Measurements from ENCODE around the gene GSX2. TPM values are rescaled to one million over a fixed set of nuclear protein-coding genes. Genes with fewer than 3 reads are reported as not detected.

GSX2 gene
- polyA plus RNA-seq, 1 donor (not counting 4 experiments of a cell fraction or from before 2014, with no cell fraction given) = not detected

- Histone ChIP-seq H3K4me2 (ENCODE audit: control insufficient read depth, extremely low read depth, insufficient read depth, low read depth, low read length) (peak overlapping the region; percentile 86), H3K36me3 (ENCODE audit: control insufficient read depth in 2 of 2, extremely low read depth in 1 of 2, insufficient read depth in 2 of 2, low read length in 2 of 2) (peaks cover 0 to 4% of the 10 kb centered on the region in 2 experiments), H3K9me3 (ENCODE audit: control insufficient read depth, low read depth, low read length) (no peaks in the 10 kb centered on the region), H3K79me2 (ENCODE audit: control insufficient read depth, insufficient read depth, low read length) (peaks cover 22% of the 10 kb centered on the region), H3K27ac (ENCODE audit: control insufficient read depth, insufficient read depth, low read length) (peak overlapping the region; percentile 92), H4K20me1 (ENCODE audit: control insufficient read depth, extremely low read depth, insufficient read depth, low read length) (no peaks in the 10 kb centered on the region), H3K9me1 (ENCODE audit: control insufficient read depth, extremely low read depth, insufficient read depth, low read length) (no peaks in the 10 kb centered on the region), H3K4me3 (ENCODE audit: control insufficient read depth in 2 of 3, extremely low read depth in 1 of 3, insufficient read depth in 2 of 3, low read depth in 1 of 3, low read length in 3 of 3) (peak overlapping the region in 2 of 3 experiments; percentile 29 to 40), H2AFZ (ENCODE audit: control insufficient read depth, low read length) (peak overlapping the region; percentile 51), H3K4me1 (ENCODE audit: control insufficient read depth, extremely low read depth, insufficient read depth, low read length) (peaks cover 37% of the 10 kb centered on the region), H3K9ac (ENCODE audit: control insufficient read depth, extremely low read depth, insufficient read depth, low read length) (peak overlapping the region; percentile 67), H3K27me3 (ENCODE audit: control insufficient read depth, extremely low read depth, insufficient read depth, low read length) (no peaks in the 10 kb centered on the region)
- DNase-seq (ENCODE audit: low read depth, low spot score) = peak; percentile 70
- TF ChIP-seq CTCF (optimal IDR thresholded peaks at IDR 0.05 in 1 of 3, IDR thresholded peaks at IDR 0.05 in 1 of 3, conservative IDR thresholded peaks at IDR 0.05 in 1 of 3; ENCODE audit: extremely low read depth in 1 of 3, insufficient read depth in 2 of 3, low read length in 3 of 3) = no peak
- dilution Hi-C loops (cut with MboI; ENCODE audit: extremely low pct_ligation_motif_present, low sequenced_read_pairs) = no loop called here
- FAIRE-seq = peak; percentile 83
Observed at GRCh38 chr4:54067166-54067565, 32.8 kb upstream of the GSX2 start.

- Histone ChIP-seq H3K9me3 (ENCODE audit: control insufficient read depth, low read depth, low read length) (no peaks in the 10 kb centered on the region), H3K4me2 (ENCODE audit: control insufficient read depth, extremely low read depth, insufficient read depth, low read depth, low read length) (no peak overlapping the region), H3K36me3 (ENCODE audit: control insufficient read depth in 2 of 2, extremely low read depth in 1 of 2, insufficient read depth in 2 of 2, low read length in 2 of 2) (no peaks in the 10 kb centered on the region), H2AFZ (ENCODE audit: control insufficient read depth, low read length) (no peak overlapping the region), H3K27ac (ENCODE audit: control insufficient read depth, insufficient read depth, low read length) (no peak overlapping the region), H3K79me2 (ENCODE audit: control insufficient read depth, insufficient read depth, low read length) (no peaks in the 10 kb centered on the region), H3K4me3 (ENCODE audit: control insufficient read depth in 2 of 3, extremely low read depth in 1 of 3, insufficient read depth in 2 of 3, low read depth in 1 of 3, low read length in 3 of 3) (no peak overlapping the region), H3K9me1 (ENCODE audit: control insufficient read depth, extremely low read depth, insufficient read depth, low read length) (no peaks in the 10 kb centered on the region), H3K4me1 (ENCODE audit: control insufficient read depth, extremely low read depth, insufficient read depth, low read length) (peaks cover 19% of the 10 kb centered on the region), H4K20me1 (ENCODE audit: control insufficient read depth, extremely low read depth, insufficient read depth, low read length) (no peaks in the 10 kb centered on the region), H3K9ac (ENCODE audit: control insufficient read depth, extremely low read depth, insufficient read depth, low read length) (no peak overlapping the region), H3K27me3 (ENCODE audit: control insufficient read depth, extremely low read depth, insufficient read depth, low read length) (no peaks in the 10 kb centered on the region)
- DNase-seq (ENCODE audit: low read depth, low spot score) (no peak), FAIRE-seq (no peak)
- dilution Hi-C loops (cut with MboI; ENCODE audit: extremely low pct_ligation_motif_present, low sequenced_read_pairs) = no loop called here
- TF ChIP-seq CTCF (optimal IDR thresholded peaks at IDR 0.05 in 1 of 3, IDR thresholded peaks at IDR 0.05 in 1 of 3, conservative IDR thresholded peaks at IDR 0.05 in 1 of 3; ENCODE audit: extremely low read depth in 1 of 3, insufficient read depth in 2 of 3, low read length in 3 of 3) (no peak), EZH2 (IDR thresholded peaks at IDR 0.05; ENCODE audit: low read length) (no peak)
Observed at GRCh38 chr4:54073271-54073880, 26.6 kb upstream of the GSX2 start.
